H1 (cell line): ENCODE measurements around the gene GALE. TPM values are rescaled to one million over a fixed set of nuclear protein-coding genes. Genes with fewer than 3 reads are reported as not detected.

ENCODE experiments used
- polyA plus RNA-seq, 7 experiments: library from polyadenylated mRNA; depleted of rRNA in 3 of 7; stranded (reverse) in 5 of 7; unstranded in 2 of 7; fragments of >200 nt in 5 of 7; fragments of 200-250 nt in 2 of 7; gene quantifications; 1 replicate in 5 of 7; 2 replicates in 1 of 7; 4 replicates in 1 of 7; pipeline versions ENCODE4 v1.2.1 to v1.2.3, GENCODE V29; 2011 to 2013; ENCODE audit warnings: missing spikeins in 2 of 7, mixed read lengths in 2 of 7
- total RNA-seq: library from RNA; stranded (reverse); fragmentation: NEBNext Ultra II Directional; extraction: Animal tissue kit (Norgen Biotek cat#: 25700); gene quantifications from 2 replicates; pipeline ENCODE4 v1.2.1, GENCODE V29; 2021
- TF ChIP-seq, protein P1 (sequence below): IDR thresholded peaks from 2 replicates; pipeline ENCODE4 v1.6.1; 2011; ENCODE audit warnings: low read depth, mild to moderate bottlenecking, low read length; ENCODE audit not compliant: insufficient read depth

Gene GALE
- total and polyA plus RNA-seq, 2 of the 8 experiments (the other 6 are each of a cell fraction or from before 2014, with no cell fraction given): 26.0 to 33.9 TPM

GRCh38 chr1:23809751-23810171 is 9.2 kb upstream of the GALE start (continued):
- TF ChIP-seq, protein P1, sequence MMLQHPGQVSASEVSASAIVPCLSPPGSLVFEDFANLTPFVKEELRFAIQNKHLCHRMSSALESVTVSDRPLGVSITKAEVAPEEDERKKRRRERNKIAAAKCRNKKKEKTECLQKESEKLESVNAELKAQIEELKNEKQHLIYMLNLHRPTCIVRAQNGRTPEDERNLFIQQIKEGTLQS: 0 out of 2 replicates have a peak, but pooled peaks have one; percentile 39
